ENCODE data around the gene PTGR2.
"Not testable (repeated sequence)": the region's sequence is repeated elsewhere in the genome, so short reads cannot be mapped to it uniquely, and the experiment has no call there.

PTGR2 gene

DNA sequence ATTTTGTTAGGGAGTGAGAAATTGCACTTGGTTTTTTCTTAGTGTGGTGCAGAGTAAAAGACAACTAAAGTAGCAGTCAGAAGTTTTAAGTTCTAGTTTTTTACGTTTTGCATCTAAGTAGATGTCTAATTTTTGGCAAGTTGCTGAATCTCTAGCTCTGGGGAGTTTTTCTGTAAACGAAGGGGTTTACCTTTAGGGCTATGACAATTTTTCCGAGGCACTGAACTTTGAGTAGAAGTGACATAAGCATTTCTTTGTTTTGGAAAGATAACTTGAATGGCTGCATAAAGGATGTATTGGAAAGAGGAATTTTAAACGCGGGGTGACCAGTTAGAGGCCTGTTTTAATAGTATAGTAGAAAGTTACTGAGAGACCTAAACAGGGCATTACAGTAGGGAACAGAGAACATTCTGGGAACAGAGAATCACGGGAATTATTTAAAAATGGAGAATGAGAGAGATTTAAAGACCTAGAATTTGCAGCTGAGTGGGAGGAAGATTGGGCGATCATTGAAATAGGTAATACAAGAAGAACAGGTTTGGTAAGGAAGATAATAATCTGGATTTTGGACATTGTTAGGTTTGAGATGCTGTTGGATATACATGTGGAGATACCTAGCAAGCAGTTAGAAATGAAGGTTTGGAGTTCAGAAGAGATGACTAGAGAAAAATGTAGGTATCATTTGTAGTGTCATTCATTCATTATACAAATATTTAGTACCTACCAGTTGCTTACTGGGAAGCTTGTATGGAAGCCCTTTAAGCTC, 36.2 kb downstream of the PTGR2 start:
- no peak for DNase-seq

- no peak for DNase-seq
Observed at GRCh38 chr14:73888460-73888725, 36.8 kb downstream of the PTGR2 start.

DNA sequence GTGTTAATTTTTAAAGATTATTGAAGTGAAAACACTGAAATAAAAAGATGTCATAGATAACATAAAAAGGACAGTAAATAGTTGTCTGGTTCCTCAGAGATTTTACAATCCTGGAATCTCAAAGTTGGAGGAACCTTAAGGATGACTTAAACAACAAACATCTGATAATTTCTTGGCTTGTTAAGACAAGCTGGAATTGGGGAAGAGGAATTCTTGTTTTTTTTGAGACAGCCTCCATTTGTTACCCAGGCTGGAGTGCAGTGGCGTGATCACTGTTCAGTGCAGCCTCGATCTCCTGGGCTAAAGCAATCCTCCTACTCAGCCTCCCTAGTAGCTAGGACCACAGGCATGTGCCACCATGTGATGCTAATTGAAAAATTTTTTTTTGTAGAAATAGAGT, 37.3 kb downstream of the PTGR2 start:
- DNase-seq, result no peak

DNA sequence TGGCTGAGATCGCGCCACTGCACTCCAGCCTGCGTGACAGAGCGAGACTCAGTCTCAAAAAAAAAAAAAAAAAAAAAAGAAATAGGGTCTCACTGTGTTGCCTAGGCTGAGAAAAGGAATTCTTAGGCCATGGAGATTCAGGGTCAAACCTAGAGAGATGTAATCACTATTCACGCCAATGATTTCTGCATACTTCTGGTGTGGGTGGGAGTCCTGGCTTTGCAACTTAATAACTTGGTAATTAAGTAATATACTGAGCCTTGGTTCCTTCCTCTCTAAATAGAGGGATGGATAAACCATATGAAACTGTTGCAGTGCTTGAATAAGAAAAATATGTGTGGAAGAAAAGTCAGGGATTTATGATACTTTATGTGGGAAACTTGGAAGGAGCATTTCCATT, 37.7 kb downstream of the PTGR2 start:
- DNase-seq, result no peak

- not testable (repeated sequence) for DNase-seq
Observed at GRCh38 chr14:73894180-73894687, 42.6 kb downstream of the PTGR2 start.

GRCh38 chr14:73895939-73896338, 44.3 kb downstream of the PTGR2 start:
- no peak for DNase-seq

GRCh38 chr14:73896521-73896920, 44.9 kb downstream of the PTGR2 start:
- no peak for DNase-seq

- no peak for DNase-seq
Observed at GRCh38 chr14:73903028-73903427, 51.4 kb downstream of the PTGR2 start.

DNA sequence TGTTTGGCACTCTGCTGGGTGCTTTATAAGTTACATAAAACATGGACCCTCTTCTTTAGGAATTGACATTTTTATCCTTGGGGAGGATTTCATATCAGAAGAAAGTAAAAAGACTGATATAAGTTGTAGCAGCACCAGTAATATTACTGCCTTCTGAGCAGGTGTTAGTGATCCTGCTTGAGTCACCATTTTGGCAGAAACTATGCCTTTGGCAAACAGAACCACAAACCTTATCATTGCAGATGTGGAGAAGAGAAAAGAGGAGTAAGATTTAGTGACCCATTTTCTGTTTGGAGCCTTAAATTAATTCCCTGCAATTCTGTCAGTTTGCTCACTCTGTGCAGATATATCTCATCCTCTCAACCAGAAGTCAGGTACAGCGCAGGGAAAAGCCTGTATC, 58.0 kb downstream of the PTGR2 start:
- DNase-seq, result no peak

GRCh38 chr14:73913256-73913655, 61.6 kb downstream of the PTGR2 start:
- no peak for DNase-seq

GRCh38 chr14:73916324-73916723, 64.7 kb downstream of the PTGR2 start:
- DNase-seq, result no peak

- DNase-seq, result not testable (repeated sequence)
Observed at GRCh38 chr14:73919457-73919856, 67.8 kb downstream of the PTGR2 start.

DNA sequence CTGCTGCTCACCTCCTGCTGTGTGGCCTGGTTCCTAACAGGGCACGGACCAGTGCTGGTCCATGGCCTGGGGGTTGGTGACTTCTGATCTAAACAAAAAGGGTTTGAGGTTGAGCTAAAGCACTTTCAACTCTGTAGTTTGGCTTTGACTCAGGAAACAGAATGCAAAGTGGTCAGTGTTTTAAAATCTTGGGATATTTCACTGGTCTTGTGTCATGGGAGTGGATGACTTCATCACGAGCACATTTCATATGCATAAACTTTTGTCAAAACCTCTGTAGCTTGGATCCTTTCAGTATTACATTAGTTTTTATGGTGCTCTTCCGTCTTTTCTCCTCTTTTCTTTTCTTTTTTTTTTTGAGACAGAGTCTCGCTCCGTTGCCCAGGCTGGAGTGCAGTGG, 72.7 kb downstream of the PTGR2 start:
- DNase-seq, result no peak

Measured in NCI-H1436 treated with DMSO at 0.1 percent for 48 hours (cell line).